ENCODE results near the gene PLSCR5.

PLSCR5 gene

DNA sequence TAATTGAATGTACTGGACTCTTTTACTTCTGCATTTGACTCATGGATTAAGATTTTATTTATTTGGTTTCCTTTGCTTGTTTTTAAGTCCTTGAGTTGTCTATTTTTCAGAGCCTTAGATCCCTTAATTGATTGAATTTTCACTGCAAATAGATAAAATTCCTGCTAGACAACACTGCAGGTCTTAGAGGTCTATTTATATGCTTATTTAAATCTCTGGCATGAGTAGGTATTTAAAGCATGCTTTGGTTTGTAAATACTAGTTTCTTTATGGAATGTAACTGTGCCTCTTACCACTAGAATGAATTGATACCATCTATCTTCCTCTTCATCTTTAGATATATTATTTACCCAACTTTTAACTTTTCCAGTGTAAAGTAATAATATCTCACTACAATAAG lies 20.0 kb downstream of the PLSCR5 start:
- DNase-seq (ENCODE audit: low read depth): no peak

DNA sequence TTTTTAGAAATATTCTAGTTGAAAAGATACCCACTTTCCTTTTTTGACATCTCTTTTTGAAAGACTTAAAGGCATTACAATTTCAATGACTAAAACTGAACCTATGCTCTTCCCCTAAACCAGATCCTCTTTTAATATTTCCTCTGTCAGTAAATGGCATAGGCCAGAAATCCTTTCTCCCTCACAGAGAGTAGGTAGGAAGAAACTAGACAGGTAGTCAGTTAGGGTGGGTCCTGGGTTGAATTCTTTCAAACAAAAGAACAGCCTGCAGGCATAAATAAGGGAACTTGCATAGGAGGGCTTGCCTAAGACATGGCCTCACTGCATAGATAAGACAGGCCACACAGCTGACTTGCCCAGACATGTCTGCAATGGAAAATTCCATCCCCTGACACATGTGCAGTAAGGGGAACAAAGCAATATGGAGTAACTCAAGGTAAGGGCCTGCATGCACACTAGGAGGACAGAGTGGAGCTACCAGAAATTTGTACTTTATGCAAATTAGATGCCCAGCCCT lies 23.1 kb downstream of the PLSCR5 start:
- no peak for DNase-seq (ENCODE audit: low read depth)

DNA sequence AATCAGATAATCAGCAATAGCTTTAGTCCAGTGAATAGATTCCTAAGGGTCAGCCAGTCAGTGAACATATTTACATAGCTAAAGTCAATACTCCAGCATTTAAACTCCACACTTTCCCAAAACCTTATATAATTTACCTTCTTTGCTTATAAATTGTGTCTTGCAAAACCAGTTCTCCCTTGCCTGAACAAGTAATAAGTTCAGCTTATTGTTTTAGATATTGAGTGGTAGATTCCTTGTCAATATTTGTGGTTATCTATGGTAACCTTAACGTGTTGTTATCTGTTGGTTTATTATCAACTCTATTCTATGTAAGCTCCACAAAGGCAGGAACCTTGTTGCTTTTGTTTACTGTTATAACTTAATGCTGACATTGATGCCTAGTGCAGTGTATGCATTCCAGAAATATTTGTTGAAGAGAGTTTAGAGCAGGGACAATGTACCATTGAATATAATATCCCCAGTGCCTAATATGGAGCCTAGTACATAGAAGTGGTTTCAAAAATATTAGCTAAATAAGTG lies 24.0 kb downstream of the PLSCR5 start:
- DNase-seq (ENCODE audit: low read depth): no peak

DNA sequence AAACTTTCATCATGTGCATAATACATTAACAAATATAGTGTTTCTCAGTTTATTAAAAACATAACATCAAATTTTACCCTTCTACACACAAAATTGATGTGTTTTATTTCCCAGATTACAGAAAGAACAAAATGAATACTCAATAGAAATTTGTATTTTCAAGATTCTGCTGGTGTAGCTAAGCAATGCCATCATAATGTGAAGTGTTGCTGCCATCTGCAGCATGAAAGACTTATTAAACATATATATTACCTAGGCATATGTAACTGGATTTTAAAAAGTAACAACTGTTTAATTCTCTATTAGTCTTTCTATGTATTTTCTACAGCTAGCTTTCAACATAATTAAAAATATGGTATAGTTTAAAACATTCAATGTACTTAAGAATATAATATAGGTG lies 27.5 kb downstream of the PLSCR5 start:
- no peak for DNase-seq (ENCODE audit: low read depth)

DNA sequence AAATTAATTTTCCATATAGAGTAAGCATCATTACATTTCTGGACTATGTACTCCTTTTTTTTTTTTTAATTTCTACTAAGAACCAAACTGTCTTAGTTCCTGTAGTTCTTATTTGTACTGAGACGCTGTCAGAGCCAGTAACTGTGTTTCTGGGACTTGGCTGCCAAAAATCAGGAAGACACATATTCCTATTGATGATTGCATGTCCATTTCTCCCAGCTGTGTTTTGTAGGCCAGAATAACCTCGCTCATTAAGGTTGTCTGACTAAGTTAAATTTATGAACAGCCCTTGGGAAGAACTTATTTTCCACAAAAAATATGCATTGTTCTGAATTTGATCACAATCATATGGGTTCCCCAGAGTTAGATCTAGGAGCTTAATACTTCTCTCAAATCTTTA lies 29.5 kb downstream of the PLSCR5 start:
- no peak for DNase-seq (ENCODE audit: low read depth)

DNA sequence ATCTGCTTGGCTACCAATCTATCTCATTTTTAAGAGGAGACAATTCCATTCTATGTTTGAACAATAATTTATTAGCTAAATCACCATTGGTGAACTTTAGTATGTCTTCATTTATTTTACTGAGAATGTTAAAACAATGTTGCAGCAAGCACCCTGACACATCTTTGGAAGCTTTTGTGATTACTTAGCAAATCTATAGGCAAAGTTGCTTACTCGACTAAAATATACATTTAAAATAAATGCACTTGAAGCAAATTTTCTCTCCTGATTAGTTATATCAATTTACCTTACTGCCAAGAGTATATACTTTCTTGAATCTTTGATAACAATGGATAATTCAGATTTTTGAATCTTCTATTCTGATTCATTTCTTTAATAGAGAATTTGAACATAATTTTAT lies 31.0 kb downstream of the PLSCR5 start:
- no peak for DNase-seq (ENCODE audit: low read depth)

DNA sequence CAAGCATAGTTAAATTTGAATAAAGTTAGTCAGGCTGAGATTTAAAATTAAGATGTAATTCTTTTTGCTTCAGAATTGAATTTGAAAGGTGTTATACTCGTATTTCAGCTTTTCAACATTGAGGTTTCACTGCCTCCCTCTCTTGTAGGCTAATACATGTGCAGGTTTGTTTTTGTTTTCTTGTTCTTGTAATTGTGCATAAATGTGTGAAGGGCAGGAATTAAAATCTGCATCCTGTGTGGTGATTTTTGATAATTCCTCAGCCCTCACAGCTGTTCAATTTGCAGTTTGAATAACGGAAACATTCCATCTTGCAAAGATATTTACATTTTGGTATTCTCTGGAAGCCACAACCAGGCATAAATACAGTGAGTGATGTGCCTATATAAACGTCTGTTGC lies 35.8 kb downstream of the PLSCR5 start:
- DNase-seq (ENCODE audit: low read depth): no peak

DNA sequence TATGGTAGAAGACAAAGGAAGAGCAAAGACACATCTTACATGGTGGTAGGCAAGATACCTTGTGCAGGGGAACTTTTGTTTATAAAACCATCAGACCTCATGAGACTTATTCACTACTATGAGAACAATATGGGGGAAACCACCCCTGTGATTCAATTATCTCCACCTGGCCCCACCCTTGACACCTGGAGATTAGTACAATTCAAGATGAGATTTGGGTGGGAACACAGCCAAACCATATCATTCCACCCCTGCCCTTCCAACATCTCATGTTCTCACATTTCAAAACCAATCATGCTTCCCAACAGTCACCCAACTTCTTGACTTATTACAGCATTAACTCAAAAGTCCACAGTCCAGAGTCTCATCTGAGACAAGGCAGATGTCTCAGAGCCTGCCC lies 39.0 kb downstream of the PLSCR5 start:
- DNase-seq (ENCODE audit: low read depth): no peak

DNA sequence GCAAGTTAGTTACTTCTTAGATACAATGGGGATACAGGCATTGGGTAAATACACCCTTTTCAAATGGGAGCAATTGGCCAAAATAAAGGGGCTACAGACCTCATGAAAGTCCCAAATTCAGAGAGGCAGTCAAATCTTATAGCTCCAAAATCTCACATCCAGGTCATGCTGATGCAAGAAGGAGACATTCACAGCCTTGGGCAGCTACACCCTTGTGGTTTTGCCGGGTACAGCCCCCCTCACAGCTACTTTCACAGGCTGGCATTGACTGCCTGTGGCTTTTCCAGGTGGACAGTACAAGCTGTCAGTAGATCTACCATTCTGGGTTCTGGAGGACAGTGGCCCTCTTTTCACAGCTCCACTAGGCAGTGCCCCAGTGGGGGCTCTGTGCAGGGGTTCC lies 43.3 kb downstream of the PLSCR5 start:
- no peak for DNase-seq (ENCODE audit: low read depth)

DNA sequence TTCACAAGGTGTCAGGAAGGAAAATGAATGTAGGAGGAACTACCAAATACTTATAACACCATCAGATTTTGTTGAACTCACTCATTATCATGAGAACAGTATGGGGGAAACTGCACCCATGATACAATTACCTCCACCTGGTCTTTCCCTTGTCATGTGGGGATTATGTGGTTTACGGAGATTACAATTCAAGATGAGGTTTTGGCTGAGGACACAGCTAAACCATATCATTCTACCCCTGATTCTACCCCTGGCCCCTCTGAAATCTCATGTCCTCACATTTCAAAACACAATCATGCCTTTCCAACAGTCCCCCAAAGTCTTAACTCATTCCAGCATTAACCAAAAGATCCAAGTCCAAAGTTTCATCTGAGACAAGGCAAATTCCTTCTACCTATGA lies 43.7 kb downstream of the PLSCR5 start:
- DNase-seq (ENCODE audit: low read depth): no peak

DNA sequence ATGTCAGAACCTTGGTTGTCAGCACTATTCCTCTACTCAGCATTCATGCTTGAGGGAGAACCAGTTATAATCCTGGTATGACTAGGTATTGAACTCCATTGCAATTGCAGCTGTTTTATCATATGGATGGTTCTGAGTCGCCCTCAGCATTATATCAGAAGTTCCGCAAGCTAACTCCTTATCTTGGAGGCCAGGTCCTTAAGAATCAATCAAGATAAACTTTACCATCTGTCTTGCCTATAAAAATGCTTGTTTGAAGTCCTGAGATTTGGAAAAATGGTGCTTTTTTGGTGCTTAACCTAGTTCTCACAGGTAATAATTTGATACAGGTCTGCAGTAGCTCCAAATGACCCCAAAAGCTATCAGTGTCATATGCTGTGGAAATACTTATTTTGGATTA lies 44.5 kb downstream of the PLSCR5 start:
- DNase-seq (ENCODE audit: low read depth): no peak

DNA sequence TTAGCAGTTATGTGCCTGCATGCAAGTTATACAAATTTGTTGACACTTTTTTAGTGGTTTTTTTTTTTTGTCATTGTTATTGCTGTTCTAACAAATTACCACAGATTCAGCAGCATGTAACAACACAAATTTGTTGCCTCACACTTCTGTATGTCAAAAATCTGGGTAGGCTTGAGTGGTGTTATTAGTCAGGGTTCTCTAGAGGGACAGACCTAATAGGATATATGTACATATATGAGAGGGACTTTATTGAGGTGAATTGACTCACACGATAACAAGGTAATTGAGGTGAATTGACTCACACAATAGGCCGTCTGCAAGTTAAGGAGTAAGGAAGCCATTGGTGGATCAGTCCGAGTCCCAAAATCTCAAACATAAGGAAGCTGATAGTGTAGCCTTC lies 45.8 kb downstream of the PLSCR5 start:
- DNase-seq (ENCODE audit: low read depth): no peak

DNA sequence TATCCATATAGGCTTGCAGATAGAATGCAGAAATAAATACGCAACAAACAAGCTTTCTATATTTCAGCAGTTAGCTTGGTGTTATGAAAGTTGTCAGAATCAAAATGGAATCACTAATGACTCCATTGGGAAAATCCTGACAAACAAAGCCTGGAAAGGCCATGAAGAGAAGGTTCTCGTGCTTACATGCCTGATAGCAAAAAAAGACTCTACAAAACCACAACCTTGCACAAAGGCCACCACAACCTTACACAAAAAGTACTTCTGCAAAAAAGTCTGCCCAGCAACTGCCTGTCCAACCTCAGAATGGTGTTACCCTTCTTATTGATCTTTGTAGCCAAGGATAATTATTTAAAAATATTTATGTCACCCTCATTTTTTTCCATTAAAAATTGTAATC lies 46.4 kb downstream of the PLSCR5 start:
- DNase-seq (ENCODE audit: low read depth): no peak

DNA sequence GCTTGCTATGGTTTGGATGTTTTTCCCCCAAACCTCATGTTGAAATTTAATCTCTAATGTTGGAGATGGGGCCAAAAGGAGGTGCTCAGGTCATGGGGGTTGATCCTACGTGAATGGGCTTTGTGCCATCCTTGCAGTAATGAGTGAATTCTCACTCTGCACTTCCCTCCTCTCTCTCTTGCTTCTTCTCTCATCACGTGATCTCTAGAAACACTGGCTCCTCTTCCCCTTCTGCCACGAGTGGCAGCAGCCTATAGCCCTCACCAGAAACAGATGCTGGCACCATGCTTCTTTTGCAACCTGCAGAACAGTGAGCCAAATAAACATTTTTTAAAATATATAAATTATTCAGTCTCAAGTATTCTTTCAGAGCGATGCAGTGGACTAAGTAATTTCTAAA lies 47.4 kb downstream of the PLSCR5 start:
- DNase-seq (ENCODE audit: low read depth): no peak

DNA sequence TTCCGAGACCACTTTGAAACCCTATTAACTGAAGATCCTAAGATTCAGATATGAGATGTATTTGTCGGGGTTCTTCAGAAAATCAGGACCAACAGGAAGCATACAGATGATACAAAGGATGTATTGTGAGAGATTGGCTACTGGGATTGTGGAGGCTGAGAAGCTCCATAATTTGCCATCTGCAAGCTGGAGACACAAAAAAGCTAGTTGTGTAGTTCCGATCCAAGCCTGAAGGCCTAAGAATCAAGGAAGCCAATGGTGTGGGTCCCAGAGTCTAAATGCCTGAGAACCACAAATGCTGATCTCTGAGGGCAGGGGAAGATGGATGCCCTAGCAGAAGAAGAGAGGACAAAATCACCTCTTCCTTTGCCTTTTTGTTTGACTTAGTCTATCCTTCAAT lies 49.8 kb downstream of the PLSCR5 start:
- no peak for DNase-seq (ENCODE audit: low read depth)

DNA sequence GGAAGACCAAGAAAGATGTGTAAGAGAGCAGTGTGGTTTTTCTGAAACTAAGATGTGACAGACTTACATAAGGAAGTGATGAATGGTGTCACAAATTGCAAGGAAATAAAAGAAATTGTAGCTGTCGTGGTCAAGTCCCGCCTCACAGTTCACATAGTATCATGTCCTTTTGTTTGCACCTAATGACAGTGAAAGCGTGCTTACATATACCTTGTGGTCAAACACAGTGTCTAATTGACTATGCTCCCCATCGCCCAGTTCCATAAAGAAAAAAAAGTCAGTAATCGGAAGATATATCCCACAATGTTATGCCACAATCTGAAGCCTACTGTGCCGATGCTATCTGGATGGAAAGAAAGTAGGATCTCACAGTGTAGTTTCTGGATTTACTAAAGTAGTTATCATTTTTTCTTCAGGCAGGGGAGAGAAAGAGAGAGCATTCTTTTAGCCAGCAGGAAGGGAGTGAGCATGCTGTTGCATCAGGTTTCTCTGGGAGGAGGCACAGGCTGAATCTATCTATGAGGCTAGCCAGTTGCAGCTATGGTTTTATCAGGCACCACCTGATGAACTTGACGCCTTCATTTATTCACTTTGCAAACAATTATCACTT lies 50.9 kb downstream of the PLSCR5 start:
- DNase-seq (ENCODE audit: low read depth): no peak

DNA sequence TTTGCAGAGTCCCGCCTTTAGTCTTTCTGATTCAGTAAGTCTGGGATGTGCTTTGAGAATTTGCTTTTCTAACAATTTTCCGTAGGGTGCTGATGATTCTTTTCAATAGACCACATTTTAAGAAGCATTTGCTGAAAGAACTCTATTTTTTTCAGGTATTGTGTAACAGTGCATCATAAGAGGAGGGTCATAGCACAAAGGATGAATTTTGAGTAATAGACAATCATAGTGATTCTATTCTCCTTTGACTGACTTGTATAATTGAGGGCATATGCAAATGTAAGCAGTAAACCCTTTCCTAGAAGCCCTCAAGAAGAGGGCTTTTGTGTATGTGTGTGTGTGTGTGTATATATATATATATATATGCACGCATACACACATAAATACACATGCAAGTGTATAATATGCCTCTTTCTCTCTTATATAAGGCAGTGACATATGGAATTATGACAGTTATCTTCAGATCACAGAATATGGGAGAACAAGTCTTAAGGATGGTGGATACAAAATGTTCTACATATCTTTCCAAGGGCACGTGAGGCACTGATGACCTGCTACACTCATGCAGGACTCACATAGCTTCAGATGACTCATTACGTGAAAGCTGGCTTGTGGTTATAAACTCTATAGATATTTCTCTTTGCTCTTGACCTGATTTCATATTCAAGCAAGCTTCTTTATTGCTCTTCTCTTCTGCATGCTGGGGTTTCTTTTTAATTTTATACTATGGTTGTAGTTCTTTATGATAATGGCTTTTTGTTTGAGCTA lies 54.2 kb downstream of the PLSCR5 start:
- DNase-seq (ENCODE audit: low read depth): no peak

DNA sequence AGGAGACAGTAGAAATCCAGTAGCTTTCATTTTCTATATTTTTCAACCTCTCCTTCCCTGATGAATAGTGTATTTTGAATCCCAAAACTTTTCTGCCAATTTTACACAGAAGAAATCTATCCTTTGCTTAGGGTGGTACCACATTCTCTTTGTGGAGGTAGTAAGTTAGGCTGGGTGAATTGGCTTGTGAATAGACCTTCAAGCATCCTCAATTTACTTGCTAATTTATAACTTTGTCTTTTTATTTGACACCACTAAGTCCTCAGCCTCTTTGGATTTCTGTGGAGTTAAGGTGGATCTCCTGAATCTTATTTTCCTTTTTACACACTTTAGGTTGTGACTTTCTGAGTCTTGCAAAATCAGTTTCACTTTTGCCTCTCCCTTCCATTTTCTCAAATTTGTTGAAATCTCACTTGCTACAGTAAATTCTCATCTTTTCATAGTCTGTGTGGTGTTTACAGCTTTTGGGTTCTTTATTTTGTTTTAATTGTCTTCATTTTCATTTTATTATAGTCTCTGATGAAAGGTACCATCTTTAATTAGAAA lies 55.0 kb downstream of the PLSCR5 start:
- DNase-seq (ENCODE audit: low read depth): no peak

DNA sequence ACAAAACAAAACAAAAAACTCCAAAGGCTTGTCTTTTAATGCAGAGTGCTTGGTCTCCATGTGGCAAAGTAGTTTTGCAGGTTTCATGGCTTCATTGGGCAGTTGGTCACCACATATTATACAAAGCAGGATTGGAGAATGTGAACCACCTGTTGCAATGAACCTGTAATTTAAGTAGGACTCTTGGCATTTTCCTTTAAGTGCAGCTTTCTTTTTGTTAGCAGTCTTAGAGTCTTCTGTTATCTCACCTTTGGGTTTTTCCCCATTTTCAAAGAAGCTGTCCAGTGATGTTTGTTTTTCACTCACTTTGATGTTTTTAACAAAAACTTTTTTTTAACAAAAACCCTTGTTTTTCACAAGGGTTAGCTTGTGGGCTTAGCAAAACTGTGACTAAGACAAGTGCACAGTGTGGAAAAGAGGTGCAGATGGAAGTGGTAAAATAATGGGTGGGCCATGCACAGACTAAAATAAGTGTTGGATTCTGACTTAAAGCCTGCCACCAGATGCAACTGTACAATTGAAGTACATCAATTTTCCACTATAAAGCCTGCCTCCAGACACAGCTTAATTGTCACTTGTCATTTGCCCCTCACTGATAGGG lies 57.8 kb downstream of the PLSCR5 start:
- DNase-seq (ENCODE audit: low read depth): no peak

DNA sequence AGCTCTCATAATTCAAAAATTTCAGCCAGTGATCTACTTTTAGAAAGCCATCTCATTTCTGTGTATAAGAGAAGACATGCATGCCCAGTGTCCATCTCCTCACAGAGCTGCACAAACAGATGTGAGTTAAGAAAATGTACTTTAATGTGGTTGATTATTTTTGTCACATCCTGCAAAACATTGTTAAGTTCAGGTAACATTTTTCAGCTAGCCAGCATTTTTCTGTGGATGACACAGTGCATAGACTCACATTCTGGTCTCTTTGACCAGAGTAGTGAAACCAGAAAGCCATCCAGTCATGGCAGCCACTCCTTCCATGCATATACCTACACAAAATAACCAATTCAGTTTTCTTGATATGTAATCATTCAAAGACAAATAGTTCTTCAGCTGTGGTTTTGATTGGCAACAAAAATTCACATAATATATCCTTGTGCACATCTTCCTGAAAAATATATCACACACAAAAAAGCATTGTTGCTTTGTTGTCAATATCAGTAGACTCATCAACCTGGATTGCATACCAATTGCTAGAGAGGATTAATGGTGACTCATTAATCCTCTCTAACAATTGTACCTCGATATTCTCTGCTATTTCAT lies 58.7 kb downstream of the PLSCR5 start:
- no peak for DNase-seq (ENCODE audit: low read depth)

DNA sequence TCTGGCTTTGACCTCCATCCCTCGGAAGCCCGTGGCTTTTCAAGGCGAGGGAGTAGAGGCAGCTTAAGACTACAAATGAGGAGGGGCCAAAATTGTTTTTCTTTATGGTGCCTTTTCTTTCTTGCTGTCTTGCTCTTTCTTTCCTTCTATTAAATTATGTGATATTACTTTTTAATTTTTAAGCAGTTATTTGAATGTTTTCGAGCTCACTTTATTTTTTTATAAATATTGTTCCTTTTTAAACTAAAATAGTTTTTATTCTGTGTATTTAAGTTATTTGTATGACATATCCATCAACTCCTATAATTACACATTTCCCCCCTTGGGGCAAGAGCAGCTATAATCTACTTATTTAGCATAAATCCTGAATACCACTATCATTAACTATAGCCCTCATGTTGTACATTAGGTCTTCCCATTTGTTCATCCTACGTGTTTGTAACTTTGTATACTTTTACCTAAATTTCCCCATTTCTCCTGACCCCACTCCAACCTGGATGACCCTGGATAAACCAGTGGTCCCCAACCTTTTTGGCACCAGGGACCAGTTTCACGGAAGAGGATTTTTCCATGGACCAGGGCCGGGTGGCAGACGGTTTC lies 60.1 kb downstream of the PLSCR5 start:
- no peak for DNase-seq (ENCODE audit: low read depth)

All from activated T-cell treated with anti-CD3 and anti-CD28 coated beads for 24 hours (primary cell).